HEK293 (cell line): ENCODE data around the gene UCHL1.
A peak's percentile ranks its signal among the peaks of the same experiment; 100 is the strongest.

Experiments used
- BCL11B ChIP-seq: fragments of 450-650 bp; formaldehyde crosslinking; IDR thresholded peaks from 2 replicates; pipeline ENCODE4 v1.5.1; 2016; ENCODE audit warnings: low read depth, missing biosample characterization, missing genetic modification characterization
- CTCF ChIP-seq: fragments of 450-650 bp; formaldehyde crosslinking; IDR thresholded peaks from 2 replicates; pipeline ENCODE4 v1.5.1; 2016; ENCODE audit warnings: missing biosample characterization, missing genetic modification characterization
- KLF7 ChIP-seq: fragments of 450-650 bp; formaldehyde crosslinking; IDR thresholded peaks from 2 replicates; pipeline ENCODE4 v1.5.1; 2016; ENCODE audit warnings: missing biosample characterization, missing genetic modification characterization, borderline replicate concordance
- KLF8 ChIP-seq: fragments of 450-650 bp; formaldehyde crosslinking; IDR thresholded peaks from 2 replicates; pipeline ENCODE4 v1.5.1; 2016; ENCODE audit warnings: missing biosample characterization, missing genetic modification characterization
- MEIS1 ChIP-seq: sonication (generic); formaldehyde crosslinking; IDR thresholded peaks from 2 replicates; pipeline ENCODE4 v1.8.1; 2022; ENCODE audit warnings: missing genetic modification reagents, mild to moderate bottlenecking, borderline replicate concordance
- PBX3 ChIP-seq: sonication (generic); formaldehyde crosslinking; IDR thresholded peaks from 2 replicates; pipeline ENCODE4 v1.8.1; 2022; ENCODE audit warnings: mild to moderate bottlenecking, moderate library complexity, missing genetic modification reagents
- TRIM28 ChIP-seq: IDR thresholded peaks from 2 replicates; pipeline ENCODE4 v1.6.1; 2011; ENCODE audit warnings: low read length, control low read depth, borderline replicate concordance
- ZBTB20 ChIP-seq: fragments of 450-650 bp; formaldehyde crosslinking; IDR thresholded peaks from 2 replicates; pipeline ENCODE4 v1.5.1; 2016; ENCODE audit warnings: missing biosample characterization, missing genetic modification characterization
- ZBTB6 ChIP-seq: fragments of 450-650 bp; formaldehyde crosslinking; IDR thresholded peaks from 2 replicates; pipeline ENCODE4 v1.5.1; 2017; ENCODE audit warnings: missing biosample characterization, missing genetic modification characterization
- ZIC2 ChIP-seq: fragments of 450-650 bp; formaldehyde crosslinking; IDR thresholded peaks from 2 replicates; pipeline ENCODE4 v1.5.1; 2016; ENCODE audit warnings: missing biosample characterization, missing genetic modification characterization
- ZNF10 ChIP-seq: fragments of 450-650 bp; formaldehyde crosslinking; IDR thresholded peaks from 2 replicates; pipeline ENCODE4 v1.5.1; 2017; ENCODE audit warnings: missing biosample characterization, missing genetic modification characterization
- ZNF132 ChIP-seq: fragments of 450-650 bp; formaldehyde crosslinking; IDR thresholded peaks from 2 replicates; pipeline ENCODE4 v1.5.1; 2017; ENCODE audit warnings: missing biosample characterization, missing genetic modification characterization, borderline replicate concordance
- ZNF26 ChIP-seq: fragments of 450-650 bp; formaldehyde crosslinking; IDR thresholded peaks from 2 replicates; pipeline ENCODE4 v1.5.1; 2016; ENCODE audit warnings: missing biosample characterization, missing genetic modification characterization
- ZNF280C ChIP-seq: fragments of 450-650 bp; formaldehyde crosslinking; IDR thresholded peaks from 2 replicates; pipeline ENCODE4 v1.5.1; 2016; ENCODE audit warnings: missing biosample characterization, missing genetic modification characterization
- ZNF324 ChIP-seq: fragments of 450-650 bp; formaldehyde crosslinking; IDR thresholded peaks from 2 replicates; pipeline ENCODE4 v1.5.1; 2016; ENCODE audit warnings: missing biosample characterization, missing genetic modification characterization
- ZNF335 ChIP-seq: fragments of 450-650 bp; formaldehyde crosslinking; conservative IDR thresholded peaks from 2 replicates; pipeline ENCODE4 v1.5.1; 2016; ENCODE audit warnings: missing biosample characterization, missing genetic modification characterization
- ZNF398 ChIP-seq: fragments of 450-650 bp; formaldehyde crosslinking; IDR thresholded peaks from 2 replicates; pipeline ENCODE4 v1.5.1; 2017; ENCODE audit warnings: missing biosample characterization, missing genetic modification characterization
- ZNF48 ChIP-seq: fragments of 450-650 bp; formaldehyde crosslinking; IDR thresholded peaks from 2 replicates; pipeline ENCODE4 v1.5.1; 2016; ENCODE audit warnings: missing biosample characterization, missing genetic modification characterization
- ZNF610 ChIP-seq: fragments of 450-650 bp; formaldehyde crosslinking; IDR thresholded peaks from 2 replicates; pipeline ENCODE4 v1.5.1; 2016; ENCODE audit warnings: missing biosample characterization, missing genetic modification characterization, borderline replicate concordance
- ZNF624 ChIP-seq: fragments of 450-650 bp; formaldehyde crosslinking; IDR thresholded peaks from 2 replicates; pipeline ENCODE4 v1.5.1; 2017; ENCODE audit warnings: missing biosample characterization, missing genetic modification characterization
- ZNF654 ChIP-seq: fragments of 450-650 bp; formaldehyde crosslinking; IDR thresholded peaks from 2 replicates; pipeline ENCODE4 v1.5.1; 2016; ENCODE audit warnings: low read depth, missing biosample characterization, missing genetic modification characterization
- ZNF664 ChIP-seq: fragments of 450-650 bp; formaldehyde crosslinking; IDR thresholded peaks from 2 replicates; pipeline ENCODE4 v1.5.1; 2016; ENCODE audit warnings: missing biosample characterization, missing genetic modification characterization
- ZSCAN18 ChIP-seq: fragments of 450-650 bp; formaldehyde crosslinking; IDR thresholded peaks from 2 replicates; pipeline ENCODE4 v1.5.1; 2016; ENCODE audit warnings: missing biosample characterization, missing genetic modification characterization

UCHL1 gene

GRCh38 chr4:41216294-41217019 is 40.3 kb upstream of the UCHL1 start (continued):
- TF ChIP-seq ZNF26 (tag by site-specific recombination): no peak
- TF ChIP-seq ZNF48 (tag by site-specific recombination): no peak
- 0 out of 2 replicates have a peak, but pooled peaks have one; percentile 19 for TF ChIP-seq ZNF10 (tag by site-specific recombination)
- peak; percentile 55 for TF ChIP-seq ZNF398 (tag by site-specific recombination)
- peak; percentile 72 for TF ChIP-seq ZNF335
- TF ChIP-seq MEIS1: no peak
- TF ChIP-seq CTCF: peak; percentile 77
- no peak for TF ChIP-seq ZBTB6
- TF ChIP-seq ZNF610 (tag by site-specific recombination): peak; percentile 28; the same call in 1 of the 2 replicates
- peak; percentile 31; the same call in 1 of the 2 replicates for TF ChIP-seq KLF8
- no peak for TF ChIP-seq KLF7
- no peak for TF ChIP-seq PBX3 (CRISPR knock-in tag)
- TF ChIP-seq ZNF654 (tag by site-specific recombination): no peak
- TF ChIP-seq ZBTB20: peak; percentile 71; the same call in 1 of the 2 replicates
- TF ChIP-seq ZNF324 (tag by site-specific recombination): peak; percentile 77; the same call in 1 of the 2 replicates
- peak; percentile 77 for TF ChIP-seq ZIC2 (tag by site-specific recombination)
- TF ChIP-seq ZSCAN18 (tag by site-specific recombination): no peak
- TF ChIP-seq ZNF624 (tag by site-specific recombination): no peak
- TF ChIP-seq TRIM28: 0 out of 2 replicates have a peak, but pooled peaks have one; percentile 24
- TF ChIP-seq ZNF664 (tag by site-specific recombination): no peak
- no peak for TF ChIP-seq ZNF280C
- TF ChIP-seq ZNF132 (tag by site-specific recombination): no peak
- TF ChIP-seq BCL11B (tag by site-specific recombination): no peak
